OCI-LY1 (cell line): ENCODE results near the gene MYOF.

ENCODE experiments used
- H2AFZ ChIP-seq: fragments of 200-600 bp; sonication (generic), shearing (Covaris generic); 2 replicates; pipeline ENCODE4 v1.6.0; 2014; ENCODE audit warnings: antibody characterized with exemption, mild to moderate bottlenecking, low read length
- H3F3A ChIP-seq: fragments of 200-600 bp; sonication (generic), shearing (Covaris generic); 2 replicates; pipeline ENCODE4 v1.6.0; 2014; ENCODE audit warnings: mild to moderate bottlenecking, antibody characterized with exemption, low read length, moderate library complexity; ENCODE audit not compliant: insufficient read depth
- H3K27ac ChIP-seq: fragments of 200-600 bp; sonication (generic); 2 replicates; pipeline ENCODE4 v1.5.1; 2014; ENCODE audit warnings: low read length, mixed run types, mild to moderate bottlenecking, low read depth; ENCODE audit not compliant: poor library complexity, severe bottlenecking
- H3K27me3 ChIP-seq: fragments of 200-600 bp; sonication (generic); 2 replicates; pipeline ENCODE4 v1.6.0; 2014; ENCODE audit warnings: antibody characterized with exemption, mild to moderate bottlenecking, low read length, moderate library complexity; ENCODE audit not compliant: insufficient read depth
- H3K36me3 ChIP-seq: fragments of 200-600 bp; sonication (generic); 2 replicates; pipeline ENCODE4 v1.6.1; 2014; ENCODE audit warnings: mild to moderate bottlenecking, antibody characterized with exemption, low read length, moderate library complexity, mixed read lengths; ENCODE audit not compliant: insufficient read depth
- H3K4me1 ChIP-seq: fragments of 200-600 bp; sonication (generic); 2 replicates; pipeline ENCODE4 v1.5.1; 2014; ENCODE audit warnings: mild to moderate bottlenecking, low read length, moderate library complexity; ENCODE audit not compliant: insufficient read depth, severe bottlenecking
- H3K4me2 ChIP-seq: fragments of 200-600 bp; sonication (generic), shearing (Covaris generic); 2 replicates; pipeline ENCODE4 v1.6.1; 2014; ENCODE audit warnings: low read length
- H3K4me3 ChIP-seq: fragments of 200-600 bp; sonication (generic); 2 replicates; pipeline ENCODE4 v1.5.1; 2014; ENCODE audit warnings: low read length, low read depth, mild to moderate bottlenecking, mixed read lengths; ENCODE audit not compliant: poor library complexity, severe bottlenecking
- H3K79me2 ChIP-seq: fragments of 200-600 bp; shearing (Covaris generic); 2 replicates; pipeline ENCODE4 v1.6.1; 2016; ENCODE audit warnings: mixed run types, low read length, mixed read lengths; ENCODE audit not compliant: insufficient read depth
- H3K9ac ChIP-seq: fragments of 200-600 bp; sonication (generic), shearing (Covaris generic); 2 replicates; pipeline ENCODE4 v1.6.1; 2014; ENCODE audit warnings: mild to moderate bottlenecking, low read length, mixed read lengths
- H3K9me2 ChIP-seq: fragments of 200-600 bp; sonication (generic), shearing (Covaris generic); 2 replicates; pipeline ENCODE4 v1.6.1; 2014; ENCODE audit warnings: low read depth, mild to moderate bottlenecking, low read length, mixed read lengths
- H3K9me3 ChIP-seq: fragments of 200-600 bp; shearing (Covaris generic); 2 replicates; pipeline ENCODE4 v1.6.1; 2014; ENCODE audit warnings: low read length, mixed read lengths
- H4K20me1 ChIP-seq: fragments of 200-600 bp; sonication (generic), shearing (Covaris generic); 2 replicates; pipeline ENCODE4 v1.6.0; 2016; ENCODE audit warnings: mild to moderate bottlenecking, low read length; ENCODE audit not compliant: insufficient read depth
- EZH2 ChIP-seq: fragments of 200-600 bp; sonication (generic), shearing (Covaris generic); IDR thresholded peaks from 2 replicates; pipeline ENCODE4 v1.8.0; 2017; ENCODE audit warnings: borderline replicate concordance, mixed run types, mild to moderate bottlenecking, antibody characterized with exemption, low read length, moderate library complexity, mixed read lengths
- TF ChIP-seq, protein P1 (sequence below): fragments of 200-600 bp; sonication (generic), shearing (Covaris generic); IDR thresholded peaks from 2 replicates; pipeline ENCODE4 v1.5.1; 2017; ENCODE audit warnings: mild to moderate bottlenecking, antibody characterized with exemption, low read length, moderate library complexity, mixed read lengths

The MYOF gene

DNA sequence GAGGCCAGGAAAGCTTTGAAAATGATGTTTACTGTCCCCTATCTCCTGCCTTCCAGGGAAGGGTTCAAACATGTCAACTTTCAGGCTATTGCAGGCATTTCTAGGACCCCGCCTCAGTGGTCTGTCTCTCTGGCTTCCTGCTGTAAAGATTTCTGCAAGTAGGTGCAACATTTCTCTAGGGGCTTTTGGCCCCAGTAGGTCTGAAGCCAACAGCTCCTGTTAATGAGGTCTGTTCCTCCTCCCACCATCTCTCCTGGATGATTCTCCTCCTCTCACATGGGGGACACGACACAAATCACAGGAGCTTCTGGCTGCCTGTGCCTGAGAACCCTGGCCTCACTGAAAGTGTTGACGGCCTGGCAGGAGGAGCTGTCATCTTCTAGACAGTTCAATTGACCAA is 214.1 kb downstream of the MYOF start:
- H3K27ac ChIP-seq: no peak overlapping the region
- H4K20me1 ChIP-seq: no peaks in the 10 kb centered on the region
- no peaks in the 10 kb centered on the region for H3K36me3 ChIP-seq
- TF ChIP-seq, protein P1, sequence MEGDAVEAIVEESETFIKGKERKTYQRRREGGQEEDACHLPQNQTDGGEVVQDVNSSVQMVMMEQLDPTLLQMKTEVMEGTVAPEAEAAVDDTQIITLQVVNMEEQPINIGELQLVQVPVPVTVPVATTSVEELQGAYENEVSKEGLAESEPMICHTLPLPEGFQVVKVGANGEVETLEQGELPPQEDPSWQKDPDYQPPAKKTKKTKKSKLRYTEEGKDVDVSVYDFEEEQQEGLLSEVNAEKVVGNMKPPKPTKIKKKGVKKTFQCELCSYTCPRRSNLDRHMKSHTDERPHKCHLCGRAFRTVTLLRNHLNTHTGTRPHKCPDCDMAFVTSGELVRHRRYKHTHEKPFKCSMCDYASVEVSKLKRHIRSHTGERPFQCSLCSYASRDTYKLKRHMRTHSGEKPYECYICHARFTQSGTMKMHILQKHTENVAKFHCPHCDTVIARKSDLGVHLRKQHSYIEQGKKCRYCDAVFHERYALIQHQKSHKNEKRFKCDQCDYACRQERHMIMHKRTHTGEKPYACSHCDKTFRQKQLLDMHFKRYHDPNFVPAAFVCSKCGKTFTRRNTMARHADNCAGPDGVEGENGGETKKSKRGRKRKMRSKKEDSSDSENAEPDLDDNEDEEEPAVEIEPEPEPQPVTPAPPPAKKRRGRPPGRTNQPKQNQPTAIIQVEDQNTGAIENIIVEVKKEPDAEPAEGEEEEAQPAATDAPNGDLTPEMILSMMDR: no peak
- TF ChIP-seq EZH2: no peak
- no peaks in the 10 kb centered on the region for H3F3A ChIP-seq
- H3K4me2 ChIP-seq: no peak overlapping the region
- no peak overlapping the region for H3K9ac ChIP-seq
- no peak overlapping the region for H3K4me3 ChIP-seq
- no peaks in the 10 kb centered on the region for H3K27me3 ChIP-seq
- no peak overlapping the region for H2AFZ ChIP-seq
- H3K9me2 ChIP-seq: no peaks in the 10 kb centered on the region
- no peaks in the 10 kb centered on the region for H3K9me3 ChIP-seq
- H3K4me1 ChIP-seq: no peaks in the 10 kb centered on the region
- H3K79me2 ChIP-seq: no peaks in the 10 kb centered on the region

DNA sequence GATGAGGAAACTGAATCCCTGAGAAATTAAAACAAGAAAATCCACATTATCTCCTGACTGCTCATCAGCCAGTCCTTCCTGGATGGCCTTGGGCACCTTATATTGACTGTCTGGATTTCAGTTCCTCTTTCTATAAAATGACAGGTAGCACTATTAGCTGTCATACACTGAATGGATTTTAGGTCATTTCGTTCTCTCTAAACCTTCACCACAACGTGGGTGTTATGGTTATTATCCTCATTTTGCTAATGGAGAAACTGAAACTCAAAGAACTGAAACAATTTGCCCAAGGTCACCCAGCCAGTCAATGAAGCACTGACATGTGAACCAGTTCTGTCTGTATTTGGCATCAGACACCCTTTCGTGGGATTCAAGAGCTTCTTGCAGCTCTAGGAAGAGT is 214.6 kb downstream of the MYOF start:
- Histone ChIP-seq H3K4me3 (no peak overlapping the region), H3K79me2 (no peaks in the 10 kb centered on the region), H3K36me3 (no peaks in the 10 kb centered on the region), H3K27ac (no peak overlapping the region), H3K4me1 (no peaks in the 10 kb centered on the region), H3K4me2 (no peak overlapping the region), H2AFZ (no peak overlapping the region), H3K9me2 (no peaks in the 10 kb centered on the region), H3K9me3 (no peaks in the 10 kb centered on the region), H3K9ac (no peak overlapping the region), H3K27me3 (no peaks in the 10 kb centered on the region), H3F3A (no peaks in the 10 kb centered on the region), H4K20me1 (no peaks in the 10 kb centered on the region)
- TF ChIP-seq EZH2: no peak
- TF ChIP-seq, protein P1: no peak

DNA sequence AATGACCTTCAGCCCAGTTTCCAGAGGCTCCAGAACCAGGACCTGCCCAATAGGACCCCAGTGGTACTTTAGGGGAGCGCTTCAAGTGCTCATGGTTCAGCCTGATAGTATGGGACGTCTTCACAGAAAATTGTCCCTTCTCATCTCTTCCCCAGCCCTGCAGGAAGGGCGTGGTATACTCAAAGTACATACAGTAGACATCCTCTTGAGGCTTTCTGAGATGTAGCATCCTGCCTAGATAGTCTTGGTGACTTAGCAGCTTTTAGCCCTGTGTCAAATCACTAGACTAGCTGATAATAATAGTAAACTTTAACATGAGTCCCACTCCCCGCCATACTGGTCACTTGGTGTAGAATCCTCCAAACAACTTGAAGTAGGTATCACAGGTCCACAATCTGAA is 215.3 kb downstream of the MYOF start:
- Histone ChIP-seq H3K36me3 (no peaks in the 10 kb centered on the region), H3F3A (no peaks in the 10 kb centered on the region), H3K4me2 (no peak overlapping the region), H3K27me3 (no peaks in the 10 kb centered on the region), H2AFZ (no peak overlapping the region), H3K27ac (no peak overlapping the region), H3K4me3 (no peak overlapping the region), H3K9ac (no peak overlapping the region), H3K9me3 (no peaks in the 10 kb centered on the region), H4K20me1 (no peaks in the 10 kb centered on the region), H3K9me2 (no peaks in the 10 kb centered on the region), H3K79me2 (no peaks in the 10 kb centered on the region), H3K4me1 (no peaks in the 10 kb centered on the region)
- no peak for TF ChIP-seq EZH2
- TF ChIP-seq, protein P1: no peak
